ENCODE measurements around the gene SLC29A3.

SLC29A3 gene

DNA sequence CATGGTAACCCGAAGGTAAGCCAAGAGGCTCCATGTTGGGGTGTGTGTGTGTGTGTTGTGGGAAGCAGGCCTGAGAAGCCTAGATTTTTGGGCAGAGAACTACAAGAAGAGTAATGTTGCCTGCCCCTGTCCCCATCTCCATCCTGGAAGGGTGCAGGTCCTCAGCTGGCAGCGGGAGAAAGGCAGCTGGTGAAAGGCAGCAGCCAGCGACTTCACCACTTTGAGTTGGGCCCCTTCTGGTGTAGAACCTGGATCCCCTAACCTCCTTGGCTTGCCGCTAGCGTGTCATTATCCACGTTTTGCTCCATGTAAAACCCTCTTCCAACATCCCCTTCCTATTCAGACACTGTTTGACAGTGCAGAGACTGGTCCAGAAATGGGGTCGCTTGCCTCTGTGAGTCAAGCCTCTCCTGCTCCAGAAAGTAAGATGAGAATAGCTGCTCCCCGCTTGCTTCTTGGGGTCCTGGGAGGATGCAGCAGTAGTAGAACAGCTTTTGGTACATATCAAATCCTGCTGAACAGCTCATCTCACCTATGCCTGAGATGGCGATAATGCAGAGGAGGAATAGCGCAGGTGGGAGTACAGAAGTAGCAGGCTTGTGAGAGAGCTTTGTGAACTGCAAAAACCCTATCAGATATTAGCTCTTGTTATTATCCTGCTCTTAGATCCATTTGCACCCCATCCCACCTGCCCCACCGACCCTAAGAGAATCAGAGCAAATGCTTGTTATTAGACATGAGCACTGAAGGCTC is 55.6 kb downstream of the SLC29A3 start:
- DNase-seq, result no peak

DNA sequence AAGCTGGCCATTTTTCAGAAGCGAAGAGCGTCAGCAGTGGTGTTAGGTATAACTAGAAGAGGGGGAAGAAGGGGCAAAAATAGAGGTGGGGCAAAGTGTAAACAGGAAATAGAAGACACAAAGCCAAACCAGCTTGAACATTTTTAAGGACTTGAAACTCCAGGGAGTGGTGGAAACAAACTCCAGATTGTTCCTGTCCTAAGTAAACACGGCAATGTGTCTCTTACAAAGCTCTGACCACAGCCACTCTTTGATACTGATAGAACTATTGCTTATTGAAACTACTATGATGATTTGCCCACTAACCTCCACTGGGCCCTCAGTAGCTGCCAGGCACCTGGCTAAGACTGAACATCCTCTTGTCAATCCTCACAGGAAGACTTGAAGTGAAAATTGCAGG is 56.9 kb downstream of the SLC29A3 start:
- DNase-seq, result no peak

DNA sequence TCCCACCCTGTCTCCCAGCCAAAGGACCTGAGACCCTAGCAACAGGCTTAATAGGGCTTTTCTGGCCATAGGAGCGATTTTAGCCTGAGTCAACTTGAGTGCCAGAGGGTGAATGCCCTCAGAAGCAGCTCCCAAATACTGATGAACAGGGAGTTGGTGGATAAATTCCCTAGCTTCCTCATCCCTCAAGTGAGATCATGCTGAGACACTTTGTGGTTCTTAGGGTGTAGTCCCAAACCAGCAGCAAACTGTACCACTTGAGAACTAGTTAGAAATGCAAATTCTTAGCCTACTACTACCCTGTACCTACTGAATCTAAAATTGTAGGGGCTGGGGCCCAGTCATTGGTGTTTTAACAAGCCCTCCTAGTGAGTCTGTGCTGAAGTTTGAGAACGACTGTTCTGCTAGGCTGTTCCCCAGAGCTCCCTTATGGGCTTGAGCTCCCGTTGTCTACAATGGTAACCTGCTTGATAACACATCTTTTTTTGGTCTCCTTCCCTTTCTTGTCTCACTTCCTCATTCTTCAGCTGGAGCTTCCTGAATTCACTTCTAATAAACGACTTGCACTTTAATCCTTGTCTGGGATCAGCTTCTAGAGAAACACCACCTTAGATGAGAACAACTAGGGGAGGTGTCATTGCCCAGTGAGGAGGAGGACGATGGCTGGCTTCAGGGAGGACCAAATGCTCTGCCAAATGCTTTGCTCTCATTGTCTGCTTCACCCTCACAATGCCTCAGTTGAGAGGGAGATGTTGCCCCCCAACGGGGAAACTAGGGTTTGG is 59.5 kb downstream of the SLC29A3 start:
- no peak for DNase-seq

DNA sequence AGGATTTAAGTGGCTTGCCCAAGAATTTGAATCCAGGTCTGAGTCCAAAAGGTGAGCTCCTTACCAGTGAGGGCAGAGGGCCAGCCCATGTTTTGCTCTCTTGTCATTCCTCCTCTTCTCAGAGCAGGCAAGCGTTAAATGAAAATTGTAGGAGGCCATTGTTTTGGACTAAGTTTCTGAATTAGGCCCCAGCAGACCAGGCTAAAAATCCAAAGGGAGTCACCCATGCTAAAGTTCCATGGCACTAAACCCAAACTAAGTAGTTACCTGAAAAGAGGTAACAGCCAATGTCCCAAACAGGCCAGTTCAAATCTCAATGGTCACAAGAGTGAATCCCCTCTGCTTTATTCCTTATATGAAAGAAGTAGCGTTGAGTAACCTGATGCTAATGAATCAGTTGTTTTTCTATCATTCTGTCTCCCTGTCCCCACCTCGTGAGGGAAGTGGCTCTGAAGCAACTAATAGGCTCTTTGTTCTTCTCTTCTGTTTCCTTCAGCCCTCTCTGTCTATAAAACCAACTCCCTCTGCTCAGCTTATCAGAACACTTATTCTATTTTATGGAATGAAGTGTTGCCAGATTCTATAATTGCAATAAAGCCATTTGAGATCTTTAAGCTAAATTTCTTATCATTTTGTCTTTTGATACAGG is 60.2 kb downstream of the SLC29A3 start:
- no peak for DNase-seq

DNA sequence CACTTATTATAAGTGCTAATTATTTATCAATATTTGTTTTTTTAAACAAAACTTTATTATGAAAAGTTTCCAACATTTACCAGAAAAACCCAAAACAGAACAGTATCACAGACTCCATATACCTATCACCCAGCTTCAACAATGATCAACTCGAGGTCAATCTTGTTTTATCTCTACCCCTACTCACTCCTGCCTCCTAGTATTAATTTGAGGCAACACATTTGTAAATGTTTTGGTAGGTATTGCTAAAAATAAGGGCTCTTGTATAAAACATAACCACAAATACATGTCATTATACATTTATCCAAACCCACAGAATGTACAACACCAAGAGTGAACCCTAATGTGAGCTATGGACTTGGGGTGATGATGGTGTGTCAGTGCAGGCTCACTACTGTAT is 61.8 kb downstream of the SLC29A3 start:
- no peak for DNase-seq

DNA sequence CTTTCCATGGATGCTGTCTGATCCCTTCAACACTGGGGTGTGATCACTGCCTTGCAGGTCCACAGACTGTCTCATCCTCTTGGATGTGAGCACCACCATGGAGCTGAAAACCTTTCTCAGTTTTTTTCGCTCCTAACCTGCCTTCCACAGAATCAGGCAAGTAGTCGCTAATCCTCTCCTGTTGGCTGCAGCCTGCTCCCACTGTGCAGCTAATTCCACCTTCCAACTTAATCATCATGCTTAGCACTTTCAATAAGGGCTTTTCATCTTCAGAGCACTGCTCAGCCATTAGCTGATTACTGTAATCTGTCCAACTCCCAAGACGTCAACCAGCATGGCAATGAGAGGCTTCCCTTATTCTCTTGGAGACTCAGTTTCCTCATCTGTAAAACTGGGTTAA is 62.6 kb downstream of the SLC29A3 start:
- no peak for DNase-seq

DNA sequence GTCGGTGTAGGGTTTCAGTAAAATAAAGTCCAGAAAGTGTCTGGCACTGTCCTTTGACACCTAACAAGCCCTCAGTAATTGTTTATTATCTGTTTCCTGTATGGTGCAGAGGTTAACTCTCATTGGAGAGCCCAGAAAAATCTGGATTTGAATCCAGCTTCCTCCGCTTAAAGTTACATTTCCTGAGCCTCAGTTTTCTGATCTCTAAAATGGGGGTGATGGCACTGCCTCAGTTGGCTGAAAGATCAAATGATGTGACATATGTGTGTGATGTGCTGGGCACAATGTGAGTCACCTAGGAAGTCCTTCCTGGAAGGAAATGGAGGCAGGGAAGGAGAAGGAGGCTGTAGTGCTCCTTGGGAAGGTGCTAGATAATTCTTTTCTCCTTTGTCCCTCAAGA is 63.0 kb downstream of the SLC29A3 start:
- no peak for DNase-seq

DNA sequence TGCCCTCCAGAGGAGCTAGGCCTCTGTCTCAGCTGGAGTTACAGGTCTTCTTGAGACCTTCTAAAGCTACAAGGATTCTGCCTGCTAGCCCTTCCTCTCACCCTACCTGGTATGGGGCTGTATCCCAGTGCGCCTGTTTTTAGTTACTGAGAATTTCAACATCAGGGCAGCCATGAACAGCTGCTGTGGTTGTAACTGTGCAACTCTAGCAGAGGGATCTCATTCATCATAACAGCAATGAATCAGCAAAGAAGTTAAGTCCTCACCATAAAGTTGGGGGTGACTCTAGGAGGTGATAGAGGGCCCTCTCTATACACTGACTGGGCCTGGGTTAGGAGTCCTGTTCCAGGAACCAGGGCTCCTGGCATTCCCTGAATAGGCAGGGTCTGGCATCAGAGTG is 63.7 kb downstream of the SLC29A3 start:
- DNase-seq, result no peak

DNA sequence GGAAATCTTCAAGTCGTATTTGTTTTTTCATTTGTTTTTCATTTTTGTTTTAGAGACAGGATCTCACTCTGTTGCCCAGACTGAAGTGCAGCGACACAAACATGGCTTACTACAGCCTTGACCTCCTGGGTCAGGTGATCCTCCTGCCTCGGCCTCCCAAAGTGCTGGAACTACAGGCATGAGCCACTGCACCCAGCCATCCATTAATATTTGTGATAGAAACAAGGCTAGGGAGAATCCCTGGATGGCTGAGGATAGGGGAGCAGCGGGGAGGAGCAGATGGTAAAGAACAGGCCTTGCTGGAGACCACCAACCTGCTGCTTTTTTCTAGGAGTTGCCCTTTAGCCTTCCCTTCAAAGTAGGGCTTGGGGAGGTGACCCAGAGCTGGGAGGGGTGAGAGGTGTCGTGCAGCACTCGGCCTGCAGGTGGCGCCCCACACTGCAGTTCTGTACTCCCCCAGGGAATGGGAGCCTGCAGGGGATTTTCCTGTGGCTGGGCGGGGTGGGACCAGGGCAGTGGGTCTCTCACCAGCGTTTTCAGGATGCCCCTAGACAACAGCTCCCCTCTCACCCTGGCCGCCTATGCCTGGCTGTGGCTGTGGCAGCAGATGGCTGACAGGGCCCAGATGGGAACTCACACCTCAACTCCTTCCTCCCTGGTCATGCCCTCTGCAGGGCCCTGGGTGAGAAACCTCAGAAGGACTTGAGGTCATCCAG is 65.1 kb downstream of the SLC29A3 start:
- DNase-seq, result peak; percentile 6 to 22

DNA sequence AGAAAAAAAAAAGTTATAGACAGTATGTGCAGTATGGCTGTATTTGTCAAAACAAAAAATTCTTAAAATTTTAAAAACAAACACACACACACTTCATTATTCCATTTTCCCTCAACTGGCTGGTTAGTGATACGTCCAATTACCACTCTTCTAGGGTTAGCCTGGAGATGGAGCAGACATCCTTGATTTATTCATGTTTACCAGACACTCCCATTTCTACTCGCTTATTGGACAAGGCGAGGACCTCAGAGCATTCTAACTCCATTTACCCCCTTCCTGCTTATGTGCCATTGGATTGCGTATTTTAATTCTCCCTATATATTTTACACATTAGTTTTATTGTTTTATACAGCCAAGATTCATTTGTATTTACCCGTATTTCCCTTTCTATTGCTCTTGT is 69.1 kb downstream of the SLC29A3 start:
- DNase-seq, result no peak

DNA sequence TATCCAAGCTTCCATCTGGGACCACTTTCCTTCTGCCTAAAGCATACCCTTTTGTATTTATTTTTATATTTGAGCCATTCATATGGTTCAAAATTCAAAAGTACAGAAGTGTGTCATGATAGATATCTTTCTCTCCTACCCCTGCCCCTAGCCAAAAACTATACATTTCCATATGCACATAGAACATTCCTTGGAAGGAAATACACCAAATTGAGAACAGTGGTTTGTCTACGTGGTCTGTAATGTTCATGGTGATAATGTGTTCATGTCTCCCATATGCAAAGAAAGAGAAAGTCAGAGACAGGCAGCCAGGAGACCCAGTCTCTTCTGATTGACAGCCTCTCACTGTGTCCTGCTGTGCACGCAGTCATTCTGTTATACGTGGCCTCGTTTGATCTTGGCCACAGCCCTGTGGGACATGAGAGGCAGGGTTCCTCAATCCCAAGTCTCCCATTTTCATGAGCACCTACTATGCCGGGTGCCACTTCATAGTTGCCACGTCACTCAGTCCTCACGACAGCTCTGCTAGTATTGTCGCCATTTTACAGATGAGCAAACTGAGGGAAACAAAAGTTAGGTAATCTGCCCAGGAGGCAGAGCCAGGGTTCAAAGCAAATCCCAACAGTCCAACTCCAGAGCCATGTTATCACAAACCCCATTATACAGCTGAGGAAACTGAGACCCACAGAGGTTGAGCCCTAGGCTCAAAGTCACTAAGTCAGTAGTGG is 69.7 kb downstream of the SLC29A3 start:
- no peak for DNase-seq

DNA sequence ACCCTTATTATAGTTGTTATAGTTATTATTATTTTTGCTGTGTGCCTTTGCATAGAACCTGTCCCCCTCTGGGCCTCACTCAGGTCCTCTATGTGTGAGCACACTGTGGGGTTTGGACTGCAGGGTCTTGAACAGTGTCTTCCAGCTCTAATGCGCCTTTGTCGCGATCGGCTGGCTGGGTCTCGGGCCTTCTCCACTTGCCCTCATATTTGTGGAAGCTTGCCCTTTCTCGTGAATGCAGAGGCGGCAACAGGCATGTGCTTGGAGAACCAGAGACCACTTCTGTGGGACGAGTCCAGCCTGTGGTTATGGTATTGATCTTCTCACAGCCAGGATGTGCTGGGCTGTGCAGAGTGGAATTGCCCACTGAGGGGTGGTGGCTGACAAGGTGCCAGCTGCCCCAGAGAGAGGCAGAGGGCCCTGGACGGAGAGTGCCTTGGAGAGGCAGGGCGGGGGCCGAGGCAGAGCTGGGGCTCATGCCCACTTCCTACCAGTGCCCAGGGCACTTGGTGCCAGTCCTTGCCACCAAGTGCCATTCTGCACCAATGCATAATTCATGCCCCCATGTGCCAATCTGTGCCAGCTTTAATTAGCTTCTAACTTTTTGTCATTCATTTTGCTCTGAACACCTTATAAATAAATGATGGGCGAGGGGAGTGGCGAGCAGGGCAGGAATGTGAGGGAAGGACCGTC is 70.9 kb downstream of the SLC29A3 start:
- DNase-seq, result no peak

DNA sequence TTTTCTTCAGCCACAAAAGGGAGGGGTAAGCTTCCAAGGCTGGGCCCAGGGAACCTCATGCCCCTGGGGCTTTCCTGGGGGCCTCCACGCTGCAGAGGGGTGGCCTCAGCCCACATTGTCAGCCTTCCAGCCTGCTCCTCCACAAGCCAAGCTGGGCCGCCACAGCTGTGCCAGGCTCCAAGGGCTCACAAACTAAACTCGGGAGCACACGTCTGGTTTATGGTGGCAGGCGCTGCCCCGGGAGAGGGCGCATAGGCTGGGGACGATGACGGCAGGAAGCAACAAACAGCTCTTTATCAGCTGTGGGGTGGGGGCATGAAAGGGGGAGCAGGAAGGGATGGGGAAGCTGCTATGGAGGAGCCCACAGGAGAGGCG is 71.4 kb downstream of the SLC29A3 start:
- no peak for DNase-seq

DNA sequence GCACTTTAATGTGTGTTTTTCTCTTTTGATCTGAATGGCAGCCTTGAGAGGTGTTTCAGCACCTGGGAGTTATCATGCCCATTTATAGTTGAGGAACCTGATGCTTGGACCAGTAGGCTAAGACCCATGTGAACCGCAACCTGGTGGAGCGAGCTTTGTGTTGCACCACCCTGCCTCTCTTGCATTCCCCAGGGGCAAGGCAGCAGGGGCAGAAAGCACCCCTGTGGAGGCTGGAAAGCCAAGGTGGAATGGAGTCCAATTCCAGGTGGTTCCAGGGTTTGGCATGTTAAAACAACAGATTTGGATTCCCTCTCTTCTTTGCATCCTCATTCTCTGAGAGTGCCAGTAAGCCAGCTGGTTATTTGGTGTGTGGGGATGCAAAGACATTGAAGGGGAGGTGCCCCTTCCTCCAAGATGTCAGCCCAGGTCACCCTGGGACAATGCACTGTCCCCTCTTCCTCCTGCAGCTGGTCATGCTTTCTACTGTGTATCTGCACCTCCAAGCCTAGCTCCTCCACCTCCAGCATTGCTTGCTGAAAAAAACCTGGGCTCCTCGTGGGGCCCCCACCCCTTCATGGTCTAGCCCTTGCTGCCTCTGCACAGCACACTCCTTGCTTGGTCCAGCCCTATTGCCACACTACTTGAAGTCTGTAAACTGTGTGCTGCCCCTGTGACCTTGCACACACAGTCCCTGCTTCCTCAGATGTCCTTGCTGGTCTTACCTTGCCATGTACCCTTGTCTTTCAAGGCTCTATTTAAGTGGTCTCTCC is 72.0 kb downstream of the SLC29A3 start:
- DNase-seq, result no peak

DNA sequence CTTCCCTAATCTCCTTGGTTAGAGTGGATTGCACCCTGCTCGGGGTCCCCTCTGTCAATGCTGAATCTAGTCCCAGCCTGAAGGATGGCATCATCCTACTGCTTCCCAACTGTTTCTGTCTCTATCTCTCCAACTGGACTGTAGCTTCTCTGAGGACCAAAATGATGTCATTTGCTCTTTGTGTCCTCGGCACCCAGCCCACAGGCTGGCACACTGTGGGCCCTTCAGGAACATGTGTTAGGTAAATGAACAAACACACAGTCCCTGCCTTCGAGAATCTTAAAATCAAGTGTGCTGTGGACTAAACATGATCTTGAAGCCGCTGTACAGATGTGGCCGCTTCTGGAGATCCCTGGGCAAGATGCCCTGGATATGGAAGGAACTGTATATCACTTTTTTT is 72.6 kb downstream of the SLC29A3 start:
- DNase-seq, result no peak

DNA sequence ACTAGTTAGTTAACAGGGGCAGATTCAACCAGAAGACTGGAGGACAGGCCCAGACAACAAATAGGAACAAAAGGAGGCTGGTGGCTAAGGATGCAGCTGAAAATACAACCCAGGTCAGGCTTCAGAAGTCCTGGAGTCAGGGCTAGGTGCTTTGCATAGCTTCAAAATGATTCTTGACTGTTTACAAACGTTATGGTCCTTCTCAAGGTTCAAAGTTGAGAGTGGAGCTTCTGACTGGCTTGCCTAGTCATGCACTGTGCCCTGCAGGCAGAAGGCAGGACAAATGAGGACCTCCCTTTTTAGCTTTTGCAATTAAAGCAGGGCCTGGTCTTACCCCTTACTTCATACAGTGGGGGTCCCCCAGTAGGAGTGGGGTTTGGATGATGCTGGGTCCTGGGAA is 73.2 kb downstream of the SLC29A3 start:
- no peak for DNase-seq

DNA sequence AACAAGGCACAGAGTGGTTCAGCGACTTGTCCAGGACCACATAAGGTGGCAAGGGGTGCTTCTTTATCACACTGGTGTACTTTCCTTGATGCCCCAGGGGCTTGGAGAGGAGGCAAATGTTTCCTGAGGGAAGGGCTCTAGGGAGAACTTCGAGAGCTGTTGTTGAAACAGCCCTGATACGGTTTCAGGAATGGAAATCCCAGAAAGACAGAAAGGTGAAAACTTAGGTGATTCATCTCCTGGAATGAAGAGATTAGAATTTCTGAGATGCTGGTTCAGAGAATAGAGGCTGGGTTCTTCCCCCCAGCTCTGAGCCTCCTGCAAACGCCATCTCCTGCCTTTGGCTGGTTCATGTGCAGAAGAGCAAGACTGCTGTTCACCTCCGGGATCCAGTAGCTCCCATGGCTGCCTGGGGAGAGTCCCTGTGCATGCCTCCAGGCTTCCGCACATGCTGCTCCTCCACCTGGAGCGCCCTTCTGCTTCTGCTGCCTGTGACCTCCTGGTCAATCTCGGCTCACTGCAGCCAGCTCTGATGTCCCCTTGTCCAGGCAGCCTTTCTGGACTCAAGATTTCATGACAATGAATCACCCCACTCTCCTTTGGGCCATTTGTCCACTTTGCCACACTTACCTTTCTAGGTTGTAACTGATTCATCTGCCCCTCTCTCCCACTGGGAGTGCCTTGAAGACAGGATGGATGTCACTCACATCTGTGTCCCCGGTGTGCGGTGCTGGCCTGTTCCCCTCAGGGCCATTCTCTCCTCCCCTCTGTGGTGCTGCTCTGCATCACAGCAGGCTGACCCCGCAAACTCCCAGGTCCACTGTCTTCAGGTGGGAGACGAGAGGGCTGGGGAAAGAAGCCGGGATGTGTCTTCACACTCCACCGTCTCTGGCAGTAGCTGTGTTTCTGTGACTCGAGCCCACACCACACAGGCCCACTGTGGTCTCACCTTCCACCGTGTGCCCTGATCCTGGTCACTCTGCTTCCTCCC is 74.0 kb downstream of the SLC29A3 start:
- DNase-seq, result no peak

DNA sequence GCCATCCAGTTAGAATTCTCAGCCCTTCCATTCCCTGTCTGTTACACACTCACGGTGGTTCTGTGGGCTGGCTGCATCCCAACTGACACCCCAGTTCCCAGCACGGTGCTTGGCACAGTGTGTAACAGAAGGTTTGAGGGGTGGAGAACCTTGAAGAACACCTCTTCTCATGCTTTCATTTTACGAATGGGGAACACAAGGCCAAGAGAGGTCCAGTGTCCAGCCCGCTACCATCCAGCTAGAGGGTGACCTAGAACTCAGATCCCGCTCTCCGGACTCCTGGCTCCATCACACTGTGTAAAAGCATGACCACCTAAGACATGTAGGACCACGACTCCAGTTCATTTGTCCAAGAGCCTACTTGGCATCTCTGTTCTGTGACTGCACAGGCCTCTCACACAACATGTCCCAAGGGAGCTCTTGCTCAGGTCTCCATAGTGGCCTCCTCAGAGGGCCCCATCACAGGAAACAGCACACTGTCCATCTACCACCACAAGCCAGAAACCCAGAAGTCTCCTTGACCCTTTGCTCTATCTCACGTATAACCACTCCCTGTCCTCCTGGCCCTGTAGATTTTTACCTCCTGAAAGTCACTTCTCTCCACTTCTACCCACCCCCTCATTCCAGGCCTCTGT is 74.9 kb downstream of the SLC29A3 start:
- no peak for DNase-seq

DNA sequence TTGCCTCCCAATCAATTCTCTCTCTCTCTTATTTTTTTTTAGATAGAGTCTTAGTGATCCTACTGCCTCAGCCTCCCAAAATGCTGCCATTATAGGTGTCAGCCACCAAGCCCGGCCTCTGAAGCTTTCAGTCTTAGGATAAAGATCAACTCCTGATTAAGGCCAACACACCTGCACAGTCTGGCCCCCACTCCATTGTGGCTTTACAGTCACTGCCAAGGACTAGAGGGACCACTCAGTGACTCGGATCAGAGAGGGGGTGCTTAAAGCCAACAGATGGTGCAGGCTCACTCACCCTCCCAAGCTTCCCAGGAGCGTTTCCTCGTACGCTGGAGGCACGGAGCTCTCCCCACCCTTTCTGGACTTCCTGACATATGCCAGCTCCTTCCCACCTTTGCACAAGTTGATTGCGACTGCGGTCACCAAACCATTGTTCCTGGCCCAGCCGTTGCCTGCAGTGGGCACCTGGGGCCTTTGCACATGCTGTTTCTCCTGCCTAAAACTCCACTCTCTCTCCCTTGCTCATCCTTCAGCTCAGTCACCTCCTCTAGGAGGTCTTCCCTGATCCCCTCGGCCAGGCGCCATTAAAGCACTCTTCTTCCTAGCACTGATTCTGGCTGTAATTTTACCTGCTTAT is 76.0 kb downstream of the SLC29A3 start:
- DNase-seq, result no peak

All from NCI-H2081 (cell line).